ENCODE data around the gene SLC66A2. TPM values are rescaled to one million over a fixed set of nuclear protein-coding genes. Genes with fewer than 3 reads are reported as not detected.

Gene SLC66A2
- total RNA-seq, 1 experiment from 2014 or later = 21.7 TPM

DNA sequence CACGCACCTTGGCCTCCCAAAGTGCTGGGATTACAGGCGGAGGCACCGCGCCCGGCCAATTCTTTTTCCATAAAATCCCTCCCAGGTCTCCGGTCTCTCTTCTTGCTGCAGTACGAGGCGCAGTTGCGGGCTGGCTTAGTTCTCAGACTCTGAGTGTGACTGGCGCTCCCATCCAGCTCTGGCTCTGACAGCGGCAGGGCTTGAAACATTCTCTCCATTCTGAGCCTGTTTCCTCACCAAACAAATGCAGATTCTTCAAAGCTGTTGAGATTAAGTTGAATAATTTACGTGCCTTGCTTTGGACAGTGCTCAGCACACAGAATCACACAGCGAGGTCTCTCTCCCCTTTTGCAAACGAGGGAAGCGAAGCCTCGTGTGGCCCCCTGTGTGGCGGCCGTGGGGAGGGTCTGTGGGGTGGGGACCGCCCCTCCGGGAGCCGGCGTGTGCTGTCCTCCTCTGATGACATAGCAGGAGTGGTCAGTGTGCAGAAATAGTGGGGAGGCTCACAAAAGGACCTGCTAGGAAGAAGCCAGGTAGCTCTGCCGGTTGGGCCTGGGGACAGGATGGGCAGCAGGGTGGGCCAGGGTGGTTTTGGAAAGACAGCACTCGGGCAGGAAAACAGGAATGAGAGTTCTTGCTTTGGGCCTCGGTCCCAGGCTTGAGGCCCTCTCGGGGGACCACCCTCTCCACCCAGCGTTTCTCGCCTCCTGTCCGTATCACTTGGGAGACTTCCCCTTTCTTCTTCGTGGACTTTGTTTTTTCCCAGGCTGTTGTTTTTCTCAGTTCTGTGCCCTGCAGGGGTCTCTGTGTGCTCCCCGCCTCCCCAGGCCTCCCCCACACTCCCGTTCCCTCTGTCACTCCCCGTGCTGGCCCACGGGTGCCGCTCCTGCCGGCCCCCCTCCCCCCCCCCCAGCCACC is 78.7 kb downstream of the SLC66A2 start:
- ChIA-PET CTCF (interaction anchor here (0.6 kb wide), 1 partner anchor 183 kb away, joined by 3 read pairs; no protein-coding TSS in a partner anchor), POLR2A (no interaction called here)
- Mint-ChIP-seq H3K27me3 (ENCODE audit: insufficient read depth, unreplicated experiment) (no peaks in the 10 kb centered on the region), H3K9me3 (ENCODE audit: unreplicated experiment) (no peaks in the 10 kb centered on the region), H3K4me1 (ENCODE audit: insufficient read depth, unreplicated experiment) (no peaks in the 10 kb centered on the region), H3K4me3 (ENCODE audit: unreplicated experiment) (no peak overlapping the region), H3K27ac (ENCODE audit: low read depth, unreplicated experiment) (no peak overlapping the region), H3K36me3 (ENCODE audit: insufficient read depth, unreplicated experiment) (peaks cover 6% of the 10 kb centered on the region)
- no peak for DNase-seq (ENCODE audit: unreplicated experiment)
- TF ChIP-seq, protein P1, sequence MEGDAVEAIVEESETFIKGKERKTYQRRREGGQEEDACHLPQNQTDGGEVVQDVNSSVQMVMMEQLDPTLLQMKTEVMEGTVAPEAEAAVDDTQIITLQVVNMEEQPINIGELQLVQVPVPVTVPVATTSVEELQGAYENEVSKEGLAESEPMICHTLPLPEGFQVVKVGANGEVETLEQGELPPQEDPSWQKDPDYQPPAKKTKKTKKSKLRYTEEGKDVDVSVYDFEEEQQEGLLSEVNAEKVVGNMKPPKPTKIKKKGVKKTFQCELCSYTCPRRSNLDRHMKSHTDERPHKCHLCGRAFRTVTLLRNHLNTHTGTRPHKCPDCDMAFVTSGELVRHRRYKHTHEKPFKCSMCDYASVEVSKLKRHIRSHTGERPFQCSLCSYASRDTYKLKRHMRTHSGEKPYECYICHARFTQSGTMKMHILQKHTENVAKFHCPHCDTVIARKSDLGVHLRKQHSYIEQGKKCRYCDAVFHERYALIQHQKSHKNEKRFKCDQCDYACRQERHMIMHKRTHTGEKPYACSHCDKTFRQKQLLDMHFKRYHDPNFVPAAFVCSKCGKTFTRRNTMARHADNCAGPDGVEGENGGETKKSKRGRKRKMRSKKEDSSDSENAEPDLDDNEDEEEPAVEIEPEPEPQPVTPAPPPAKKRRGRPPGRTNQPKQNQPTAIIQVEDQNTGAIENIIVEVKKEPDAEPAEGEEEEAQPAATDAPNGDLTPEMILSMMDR (IDR thresholded peaks at IDR 0.05; ENCODE audit: unreplicated experiment) = no peak
- intact Hi-C loops (cut with micrococcal nuclease) = no loop called here
- no TSS peak for BruUV-seq (replicated peaks)

- BruUV-seq (replicated peaks) = no TSS peak
- CTCF ChIA-PET = interaction anchor here (0.6 kb wide), 1 partner anchor 184 kb away, joined by 3 read pairs; no protein-coding TSS in a partner anchor
- no peaks in the 10 kb centered on the region for H3K9me3 Mint-ChIP-seq (ENCODE audit: unreplicated experiment)
- H3K27me3 Mint-ChIP-seq (ENCODE audit: insufficient read depth, unreplicated experiment) = no peaks in the 10 kb centered on the region
- no peak overlapping the region for H3K4me3 Mint-ChIP-seq (ENCODE audit: unreplicated experiment)
- POLR2A ChIA-PET = no interaction called here
- no peak overlapping the region for H3K27ac Mint-ChIP-seq (ENCODE audit: low read depth, unreplicated experiment)
- peaks cover 6% of the 10 kb centered on the region for H3K36me3 Mint-ChIP-seq (ENCODE audit: insufficient read depth, unreplicated experiment)
- no peaks in the 10 kb centered on the region for H3K4me1 Mint-ChIP-seq (ENCODE audit: insufficient read depth, unreplicated experiment)
- DNase-seq (ENCODE audit: unreplicated experiment) = no peak
- intact Hi-C loops (cut with micrococcal nuclease) = no loop called here
- TF ChIP-seq, protein P1 (IDR thresholded peaks at IDR 0.05; ENCODE audit: unreplicated experiment) = no peak
Observed at GRCh38 chr18:79871481-79872091, 79.9 kb downstream of the SLC66A2 start.

DNA sequence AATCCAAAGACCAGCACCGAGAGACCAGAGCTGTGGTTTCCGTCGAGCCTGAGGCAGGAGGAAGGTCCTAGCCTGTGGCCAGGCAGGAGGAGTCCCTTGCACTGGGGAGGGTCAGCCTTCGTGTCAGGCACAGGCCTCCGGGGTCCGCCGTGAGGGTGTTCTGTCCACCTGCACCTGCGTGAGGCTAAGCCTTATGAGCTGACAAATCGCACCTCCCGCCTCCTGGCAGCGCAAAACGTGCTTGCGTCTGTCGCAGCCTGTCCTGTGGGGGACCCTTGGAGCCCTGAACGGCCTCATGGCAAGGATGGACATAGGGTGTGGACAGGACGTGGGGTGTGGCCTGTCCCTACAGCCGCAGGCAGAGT is 80.4 kb downstream of the SLC66A2 start:
- TF ChIP-seq, protein P1 (IDR thresholded peaks at IDR 0.05; ENCODE audit: unreplicated experiment) = no peak
- intact Hi-C loops (cut with micrococcal nuclease) = no loop called here
- Mint-ChIP-seq H3K4me1 (ENCODE audit: insufficient read depth, unreplicated experiment) (no peaks in the 10 kb centered on the region), H3K9me3 (ENCODE audit: unreplicated experiment) (no peaks in the 10 kb centered on the region), H3K36me3 (ENCODE audit: insufficient read depth, unreplicated experiment) (peaks cover 6% of the 10 kb centered on the region), H3K27ac (ENCODE audit: low read depth, unreplicated experiment) (no peak overlapping the region), H3K27me3 (ENCODE audit: insufficient read depth, unreplicated experiment) (no peaks in the 10 kb centered on the region), H3K4me3 (ENCODE audit: unreplicated experiment) (no peak overlapping the region)
- POLR2A ChIA-PET = no interaction called here
- no TSS peak for BruUV-seq (replicated peaks)
- no peak for DNase-seq (ENCODE audit: unreplicated experiment)
- CTCF ChIA-PET = interaction anchor here (0.6 kb wide), 1 partner anchor 70 kb away, joined by 3 read pairs; no protein-coding TSS in a partner anchor

GRCh38 chr18:79870301-79871025 is 81.0 kb downstream of the SLC66A2 start:
- H3K9me3 Mint-ChIP-seq (ENCODE audit: unreplicated experiment) = no peaks in the 10 kb centered on the region
- BruUV-seq (replicated peaks) = no TSS peak

More at GRCh38 chr18:79870301-79871025, 81.0 kb downstream of the SLC66A2 start:
- POLR2A ChIA-PET = no interaction called here
- H3K4me1 Mint-ChIP-seq (ENCODE audit: insufficient read depth, unreplicated experiment) = no peaks in the 10 kb centered on the region
- TF ChIP-seq, protein P1 (IDR thresholded peaks at IDR 0.05; ENCODE audit: unreplicated experiment) = no peak
- peaks cover 6% of the 10 kb centered on the region for H3K36me3 Mint-ChIP-seq (ENCODE audit: insufficient read depth, unreplicated experiment)
- H3K27me3 Mint-ChIP-seq (ENCODE audit: insufficient read depth, unreplicated experiment) = no peaks in the 10 kb centered on the region
- intact Hi-C loops (cut with micrococcal nuclease) = no loop called here
- CTCF ChIA-PET = interaction anchor here (0.6 to 1.1 kb wide), 2 partner anchors 12 to 70 kb away, joined by 3 read pairs; no protein-coding TSS in a partner anchor
- no peak for DNase-seq (ENCODE audit: unreplicated experiment)
- no peak overlapping the region for H3K4me3 Mint-ChIP-seq (ENCODE audit: unreplicated experiment)
- H3K27ac Mint-ChIP-seq (ENCODE audit: low read depth, unreplicated experiment) = no peak overlapping the region
